ENCODE results near the gene CACNB2.

DNA sequence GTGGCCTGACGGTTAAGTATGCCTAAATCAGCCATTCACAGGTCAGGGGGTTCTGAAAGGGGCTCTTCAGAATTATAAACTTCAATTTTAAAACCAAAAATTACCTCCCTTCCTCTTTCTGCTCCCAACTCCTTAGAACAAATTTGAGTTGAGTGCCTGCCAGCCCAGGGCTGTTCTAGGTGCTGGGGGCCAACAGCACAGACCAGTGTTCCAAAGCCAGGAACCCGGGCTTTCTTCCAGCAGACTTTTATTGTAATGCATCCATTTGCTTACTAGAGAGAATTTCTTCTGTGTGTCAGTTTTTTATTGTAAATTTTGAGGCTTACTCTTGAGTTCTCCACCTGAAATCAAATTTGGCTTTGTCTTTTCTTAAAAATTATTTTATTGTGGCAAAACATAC, 238.5 kb downstream of the CACNB2 start:
- no peak for TF ChIP-seq EZH2 (IDR thresholded peaks at IDR 0.05; ENCODE audit: borderline replicate concordance)
- TF ChIP-seq, protein P1, sequence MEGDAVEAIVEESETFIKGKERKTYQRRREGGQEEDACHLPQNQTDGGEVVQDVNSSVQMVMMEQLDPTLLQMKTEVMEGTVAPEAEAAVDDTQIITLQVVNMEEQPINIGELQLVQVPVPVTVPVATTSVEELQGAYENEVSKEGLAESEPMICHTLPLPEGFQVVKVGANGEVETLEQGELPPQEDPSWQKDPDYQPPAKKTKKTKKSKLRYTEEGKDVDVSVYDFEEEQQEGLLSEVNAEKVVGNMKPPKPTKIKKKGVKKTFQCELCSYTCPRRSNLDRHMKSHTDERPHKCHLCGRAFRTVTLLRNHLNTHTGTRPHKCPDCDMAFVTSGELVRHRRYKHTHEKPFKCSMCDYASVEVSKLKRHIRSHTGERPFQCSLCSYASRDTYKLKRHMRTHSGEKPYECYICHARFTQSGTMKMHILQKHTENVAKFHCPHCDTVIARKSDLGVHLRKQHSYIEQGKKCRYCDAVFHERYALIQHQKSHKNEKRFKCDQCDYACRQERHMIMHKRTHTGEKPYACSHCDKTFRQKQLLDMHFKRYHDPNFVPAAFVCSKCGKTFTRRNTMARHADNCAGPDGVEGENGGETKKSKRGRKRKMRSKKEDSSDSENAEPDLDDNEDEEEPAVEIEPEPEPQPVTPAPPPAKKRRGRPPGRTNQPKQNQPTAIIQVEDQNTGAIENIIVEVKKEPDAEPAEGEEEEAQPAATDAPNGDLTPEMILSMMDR (IDR thresholded peaks at IDR 0.05; ENCODE audit: poor library complexity) = no peak

Measured in hepatocyte (in vitro differentiated cells).